Fibroblast of lung (primary cell): Measurements from ENCODE around the gene PWWP2B. TPM values are rescaled to one million over a fixed set of nuclear protein-coding genes. Genes with fewer than 3 reads are reported as not detected.
A peak's percentile ranks its signal among the peaks of the same experiment; 100 is the strongest.

Source experiments
- DNase-seq, 2 donors: peaks; one replicate each; pipeline versions ENCODE4 v3.0.0 to v3.0.0-alpha.2; 2010; ENCODE audit warnings: low read depth in 2 of 2
- H2AFZ ChIP-seq: 2 replicates; pipeline ENCODE4 v1.5.1; 2012; ENCODE audit warnings: low read length, control low read depth, inconsistent platforms
- H3K27ac ChIP-seq: 2 replicates; pipeline ENCODE4 v1.5.1; 2011; ENCODE audit warnings: low read length, control low read depth; ENCODE audit not compliant: insufficient read depth
- H3K27me3 ChIP-seq: 2 replicates; pipeline ENCODE4 v1.5.1; 2011; ENCODE audit warnings: mild to moderate bottlenecking, low read length; ENCODE audit not compliant: control insufficient read depth, insufficient read depth
- H3K36me3 ChIP-seq: 2 replicates; pipeline ENCODE4 v1.5.1; 2011; ENCODE audit warnings: low read length; ENCODE audit not compliant: control insufficient read depth, insufficient read depth
- H3K4me1 ChIP-seq: 2 replicates; pipeline ENCODE4 v1.5.1; 2011; ENCODE audit warnings: low read length; ENCODE audit not compliant: control insufficient read depth, insufficient read depth; ENCODE audit errors: extremely low read depth
- H3K4me2 ChIP-seq: 2 replicates; pipeline ENCODE4 v1.5.1; 2011; ENCODE audit warnings: low read length, control low read depth; ENCODE audit not compliant: insufficient read depth; ENCODE audit errors: extremely low read depth
- H3K4me3 ChIP-seq, 4 experiments: fragments of 200-600 bp in 1 of 4; sonication (generic) in 1 of 4; replicated peaks in 1 of 4; 2 replicates each; pipeline ENCODE4 v1.5.1; 2011 to 2016; ENCODE audit warnings: low read length in 4 of 4, low read depth in 3 of 4, mild to moderate bottlenecking in 3 of 4, control low read depth in 2 of 4, inconsistent platforms in 1 of 4, mixed read lengths in 1 of 4; ENCODE audit not compliant: insufficient read depth in 1 of 4; ENCODE audit errors: control extremely low read depth in 1 of 4
- H3K79me2 ChIP-seq: 2 replicates; pipeline ENCODE4 v1.5.1; 2012; ENCODE audit warnings: mild to moderate bottlenecking, low read length, inconsistent platforms; ENCODE audit not compliant: control insufficient read depth, insufficient read depth
- H3K9ac ChIP-seq: 2 replicates; pipeline ENCODE4 v1.5.1; 2011; ENCODE audit warnings: mild to moderate bottlenecking, low read length, control low read depth; ENCODE audit not compliant: insufficient read depth
- H3K9me3 ChIP-seq: 2 replicates; pipeline ENCODE4 v1.5.1; 2012; ENCODE audit warnings: low read depth, low read length; ENCODE audit not compliant: control insufficient read depth, insufficient read depth
- H4K20me1 ChIP-seq: 2 replicates; pipeline ENCODE4 v1.5.1; 2011; ENCODE audit warnings: low read length; ENCODE audit not compliant: control insufficient read depth, insufficient read depth; ENCODE audit errors: extremely low read depth
- CTCF ChIP-seq, 2 donors: IDR thresholded peaks in 1 of 2; conservative IDR thresholded peaks in 1 of 2; 1 replicate in 1 of 2; 2 replicates in 1 of 2; pipeline ENCODE4 v1.5.1; 2011 to 2012; ENCODE audit warnings: low read length in 2 of 2, control low read depth in 1 of 2, inconsistent platforms in 1 of 2, low read depth in 1 of 2, mild to moderate bottlenecking in 1 of 2
- EZH2 ChIP-seq: IDR thresholded peaks from 2 replicates; pipeline ENCODE4 v1.5.1; 2012; ENCODE audit warnings: low read length, control low read depth, mild to moderate bottlenecking; ENCODE audit errors: missing control alignments
- polyA plus RNA-seq, 2 donors: library from polyadenylated mRNA; depleted of rRNA in 1 of 2; stranded (reverse) in 1 of 2; unstranded in 1 of 2; fragments of >200 nt; gene quantifications; 2 replicates each; pipeline ENCODE4 v1.2.1, GENCODE V29; 2011 to 2012; ENCODE audit warnings: missing spikeins in 1 of 2
- total RNA-seq: library from RNA; depleted of rRNA; stranded (reverse); fragments of >200 nt; gene quantifications from 2 replicates; pipeline ENCODE4 v1.2.1, GENCODE V29; 2014

The PWWP2B gene
- total and polyA plus RNA-seq, 2 donors (not counting 1 experiment from before 2014, with no cell fraction given): 1.5 to 15.9 TPM

GRCh38 chr10:132370426-132371340, 26.3 kb upstream of the PWWP2B start:
- Histone ChIP-seq H3K27me3 (no peaks in the 10 kb centered on the region), H3K4me3 (no peak overlapping the region), H3K4me1 (no peaks in the 10 kb centered on the region), H3K27ac (no peak overlapping the region), H3K4me2 (no peak overlapping the region), H2AFZ (no peak overlapping the region), H3K36me3 (peaks cover 2% of the 10 kb centered on the region), H3K79me2 (no peaks in the 10 kb centered on the region), H3K9ac (no peak overlapping the region), H4K20me1 (no peaks in the 10 kb centered on the region), H3K9me3 (no peaks in the 10 kb centered on the region)
- no peak for DNase-seq
- TF ChIP-seq EZH2 (no peak), CTCF (conservative IDR thresholded peaks at IDR 0.05 in 1 of 2, IDR thresholded peaks at IDR 0.05 in 1 of 2; ENCODE audit: low read depth in 1 of 2, low read length in 2 of 2) (no peak)

- H3K27me3 ChIP-seq: no peaks in the 10 kb centered on the region
- no peak overlapping the region for H3K4me3 ChIP-seq
- H3K4me1 ChIP-seq: no peaks in the 10 kb centered on the region
- no peaks in the 10 kb centered on the region for H3K9me3 ChIP-seq
- no peaks in the 10 kb centered on the region for H4K20me1 ChIP-seq
- H2AFZ ChIP-seq: no peak overlapping the region
- H3K9ac ChIP-seq: no peak overlapping the region
- TF ChIP-seq EZH2 (no peak), CTCF (conservative IDR thresholded peaks at IDR 0.05 in 1 of 2, IDR thresholded peaks at IDR 0.05 in 1 of 2; ENCODE audit: low read depth in 1 of 2, low read length in 2 of 2) (peak in 1 of 2 donors; percentile 39)
- no peak overlapping the region for H3K4me2 ChIP-seq
- no peak for DNase-seq
- no peak overlapping the region for H3K27ac ChIP-seq
- no peaks in the 10 kb centered on the region for H3K36me3 ChIP-seq
- H3K79me2 ChIP-seq: no peaks in the 10 kb centered on the region
Observed at GRCh38 chr10:132371641-132372081, 25.3 kb upstream of the PWWP2B start.

GRCh38 chr10:132372516-132373095, 24.4 kb upstream of the PWWP2B start:
- Histone ChIP-seq H3K9me3 (no peaks in the 10 kb centered on the region), H3K4me2 (no peak overlapping the region), H4K20me1 (no peaks in the 10 kb centered on the region), H3K79me2 (no peaks in the 10 kb centered on the region), H3K9ac (no peak overlapping the region), H2AFZ (no peak overlapping the region), H3K27me3 (no peaks in the 10 kb centered on the region), H3K4me3 (no peak overlapping the region), H3K4me1 (no peaks in the 10 kb centered on the region), H3K36me3 (no peaks in the 10 kb centered on the region), H3K27ac (no peak overlapping the region)
- no peak for TF ChIP-seq EZH2
- DNase-seq: no peak
